ENCODE results near the gene HOMER3. TPM values are rescaled to one million over a fixed set of nuclear protein-coding genes. Genes with fewer than 3 reads are reported as not detected.

Gene HOMER3
- total RNA-seq, 2 donors from 2014 or later, result 27.5 to 29.0 TPM

DNA sequence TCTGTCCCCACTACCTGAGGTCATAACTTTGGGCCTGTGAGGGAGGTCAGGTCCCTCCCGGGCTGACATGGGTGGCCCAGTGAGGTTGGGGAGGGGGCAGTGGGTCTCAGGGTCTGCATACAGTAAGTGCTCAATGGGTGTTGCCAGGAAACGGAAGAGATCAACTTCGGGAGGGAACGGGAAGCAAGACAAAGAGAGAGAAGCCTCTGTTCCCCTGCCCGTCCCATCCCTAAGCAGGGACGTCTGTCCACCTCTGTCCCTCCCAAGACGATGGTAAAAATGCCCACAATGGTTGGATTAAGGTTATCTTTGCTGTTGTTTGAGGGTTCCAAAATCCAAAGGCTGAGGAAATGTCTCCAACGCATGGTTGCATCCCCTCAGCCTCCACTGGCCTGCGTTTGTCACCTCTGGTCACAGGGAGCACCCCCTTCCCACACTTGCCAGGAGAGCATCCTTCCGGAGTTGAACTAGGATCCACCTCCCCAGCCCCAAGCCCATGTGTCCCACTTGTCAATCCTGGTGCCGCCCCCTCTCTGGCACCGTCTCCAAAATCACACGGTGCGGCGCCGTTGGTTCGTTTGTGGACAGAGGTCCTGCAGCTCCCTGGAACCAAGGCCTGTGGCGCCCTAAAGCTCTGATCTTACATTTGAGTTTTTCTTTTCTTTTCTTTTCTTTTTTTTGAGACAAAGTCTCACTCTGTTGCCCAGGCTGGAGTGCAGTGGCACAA is 774 bp upstream of the HOMER3 start:
- Histone ChIP-seq H3K27ac (no peak overlapping the region), H3K9me3 (no peaks in the 10 kb centered on the region), H3K4me3 (no peak overlapping the region), H3K27me3 (no peaks in the 10 kb centered on the region), H3K4me1 (peaks cover 17% of the 10 kb centered on the region), H3K36me3 (replicated peaks in 1 of 2; ENCODE audit: insufficient read depth in 1 of 2, low read depth in 2 of 2) (no peaks in the 10 kb centered on the region)
- DNase-seq (no peak), ATAC-seq (no peak)
- 68 to 75% methylated on average over 13 to 18 of the region's 18 CpGs for WGBS, 2 donors
- intact Hi-C loops (cut with DNase I), result no loop called here
- no peak for TF ChIP-seq POLR2A (IDR thresholded peaks at IDR 0.05)
- TF ChIP-seq, protein P1, sequence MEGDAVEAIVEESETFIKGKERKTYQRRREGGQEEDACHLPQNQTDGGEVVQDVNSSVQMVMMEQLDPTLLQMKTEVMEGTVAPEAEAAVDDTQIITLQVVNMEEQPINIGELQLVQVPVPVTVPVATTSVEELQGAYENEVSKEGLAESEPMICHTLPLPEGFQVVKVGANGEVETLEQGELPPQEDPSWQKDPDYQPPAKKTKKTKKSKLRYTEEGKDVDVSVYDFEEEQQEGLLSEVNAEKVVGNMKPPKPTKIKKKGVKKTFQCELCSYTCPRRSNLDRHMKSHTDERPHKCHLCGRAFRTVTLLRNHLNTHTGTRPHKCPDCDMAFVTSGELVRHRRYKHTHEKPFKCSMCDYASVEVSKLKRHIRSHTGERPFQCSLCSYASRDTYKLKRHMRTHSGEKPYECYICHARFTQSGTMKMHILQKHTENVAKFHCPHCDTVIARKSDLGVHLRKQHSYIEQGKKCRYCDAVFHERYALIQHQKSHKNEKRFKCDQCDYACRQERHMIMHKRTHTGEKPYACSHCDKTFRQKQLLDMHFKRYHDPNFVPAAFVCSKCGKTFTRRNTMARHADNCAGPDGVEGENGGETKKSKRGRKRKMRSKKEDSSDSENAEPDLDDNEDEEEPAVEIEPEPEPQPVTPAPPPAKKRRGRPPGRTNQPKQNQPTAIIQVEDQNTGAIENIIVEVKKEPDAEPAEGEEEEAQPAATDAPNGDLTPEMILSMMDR (IDR thresholded peaks at IDR 0.05), result no peak

DNA sequence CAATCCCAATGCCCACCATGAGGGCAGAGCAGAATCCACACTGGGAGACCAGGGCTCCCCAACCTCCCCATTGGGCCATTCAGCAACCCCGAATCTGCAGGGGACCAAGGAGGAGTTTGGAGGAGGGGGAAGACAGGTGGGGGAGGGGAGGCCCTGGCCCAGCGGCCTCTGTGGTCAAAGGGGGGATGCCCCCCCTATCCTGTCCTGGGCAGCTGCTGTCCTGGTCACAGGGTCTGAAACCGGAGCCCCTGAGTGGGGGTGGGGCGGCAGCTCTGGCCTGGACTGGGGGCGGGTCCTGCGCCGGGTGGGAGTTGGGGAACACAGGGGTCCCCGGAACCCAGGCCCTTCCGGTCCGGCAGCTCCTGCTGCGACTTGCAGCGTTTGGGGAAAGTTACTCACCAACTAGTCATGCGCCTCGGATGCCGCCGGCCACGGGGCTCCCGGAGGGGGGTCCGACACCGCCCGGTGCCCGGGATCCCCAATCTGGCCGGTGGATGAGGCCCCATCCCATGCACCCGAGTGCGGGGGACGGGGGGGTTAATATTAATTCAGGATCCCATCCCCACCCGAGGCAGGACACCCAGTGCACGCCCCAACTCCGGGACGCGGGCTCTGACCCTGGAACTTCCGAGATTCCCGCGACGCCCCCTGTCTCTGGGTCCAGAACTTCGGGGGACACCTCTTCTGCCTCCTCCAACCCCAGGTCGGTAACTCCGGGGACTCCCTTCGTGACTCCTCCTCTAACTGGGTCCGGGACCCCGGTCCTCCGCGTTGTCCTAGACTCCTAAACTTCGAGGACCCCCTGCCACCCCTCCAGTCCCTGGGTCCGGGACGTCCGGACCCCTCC is 872 bp downstream of the HOMER3 start:
- DNase-seq (peak; percentile 25 to 50 (median 35)), ATAC-seq (peak; percentile 22)
- 1 to 2% methylated on average over 9 to 42 of the region's 47 CpGs for WGBS, 2 donors
- no peaks in the 10 kb centered on the region for H3K9me3 ChIP-seq
- intact Hi-C loops (cut with DNase I), result no loop called here
- no peaks in the 10 kb centered on the region for H3K36me3 ChIP-seq (replicated peaks in 1 of 2; ENCODE audit: insufficient read depth in 1 of 2, low read depth in 2 of 2)
- no peaks in the 10 kb centered on the region for H3K27me3 ChIP-seq
- peak overlapping the region; percentile 47 to 52 for H3K4me3 ChIP-seq
- peak overlapping the region in 1 of 4 donors; percentile 1 for H3K27ac ChIP-seq
- TF ChIP-seq, protein P1 (IDR thresholded peaks at IDR 0.05), result no peak
- peak in 1 of 3 donors; percentile 10 for TF ChIP-seq POLR2A (IDR thresholded peaks at IDR 0.05)
- peaks cover 17% of the 10 kb centered on the region for H3K4me1 ChIP-seq

DNA sequence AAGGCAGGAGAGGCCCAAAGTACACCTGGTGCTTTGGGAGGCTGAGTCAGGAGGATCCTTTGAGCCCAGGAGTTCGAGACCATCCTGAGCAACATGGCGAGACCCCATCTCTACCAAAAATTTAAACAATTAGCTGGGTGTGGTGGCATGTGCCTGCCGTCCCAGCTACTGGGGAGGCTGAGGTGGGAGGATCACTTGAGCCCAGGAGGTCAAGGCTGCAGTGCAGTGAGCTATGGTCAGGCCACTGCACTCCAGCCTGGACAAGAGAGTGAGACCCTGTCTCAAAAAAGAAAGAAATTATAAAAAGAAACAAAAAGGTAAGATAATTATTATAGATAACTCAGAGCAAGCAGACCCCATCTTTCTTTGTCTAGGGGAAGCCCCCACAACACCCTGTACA is 1.9 kb downstream of the HOMER3 start:
- H3K27me3 ChIP-seq, result no peaks in the 10 kb centered on the region
- 89 to 93% methylated on average over 3 of the region's 3 CpGs for WGBS, 2 donors
- intact Hi-C loops (cut with DNase I), result no loop called here
- TF ChIP-seq, protein P1 (IDR thresholded peaks at IDR 0.05), result no peak
- TF ChIP-seq POLR2A (IDR thresholded peaks at IDR 0.05), result no peak
- H3K36me3 ChIP-seq (replicated peaks in 1 of 2; ENCODE audit: insufficient read depth in 1 of 2, low read depth in 2 of 2), result no peaks in the 10 kb centered on the region
- ATAC-seq, result no peak
- no peak for DNase-seq
- no peak overlapping the region for H3K4me3 ChIP-seq
- H3K9me3 ChIP-seq, result no peaks in the 10 kb centered on the region
- H3K4me1 ChIP-seq, result peaks cover 17% of the 10 kb centered on the region
- no peak overlapping the region for H3K27ac ChIP-seq

DNA sequence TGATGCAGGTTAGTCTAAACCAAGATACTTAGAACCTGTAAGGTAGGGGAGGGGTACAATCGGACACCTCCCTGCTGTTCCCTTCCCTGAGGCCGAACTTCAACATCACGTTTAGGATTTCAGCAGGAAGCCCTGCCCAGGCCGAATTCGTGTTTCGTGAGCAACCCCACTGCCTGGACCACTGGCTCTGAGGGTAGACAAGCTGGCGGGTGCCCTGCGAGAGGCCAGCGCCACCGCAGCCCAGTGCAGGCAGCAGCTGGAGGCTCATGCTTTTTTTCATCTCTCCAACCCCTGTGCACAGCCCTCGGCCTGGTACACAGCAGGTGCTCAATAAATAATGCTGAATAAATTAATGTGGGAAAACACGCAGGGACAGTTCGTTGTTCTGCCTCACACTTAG is 7.7 kb downstream of the HOMER3 start:
- no peaks in the 10 kb centered on the region for H3K27me3 ChIP-seq
- H3K9me3 ChIP-seq, result no peaks in the 10 kb centered on the region
- no peak overlapping the region for H3K27ac ChIP-seq
- ATAC-seq (no peak), DNase-seq (no peak)
- TF ChIP-seq, protein P1 (IDR thresholded peaks at IDR 0.05), result no peak
- H3K36me3 ChIP-seq (replicated peaks in 1 of 2; ENCODE audit: insufficient read depth in 1 of 2, low read depth in 2 of 2), result no peaks in the 10 kb centered on the region
- H3K4me1 ChIP-seq, result no peaks in the 10 kb centered on the region
- H3K4me3 ChIP-seq, result no peak overlapping the region
- intact Hi-C loops (cut with DNase I), result no loop called here
- 88 to 89% methylated on average over 13 of the region's 13 CpGs for WGBS, 2 donors
